ENCODE results near the gene DGKD.
"Not testable (repeated sequence)": the region's sequence is repeated elsewhere in the genome, so short reads cannot be mapped to it uniquely, and the experiment has no call there.

DGKD gene

GRCh38 chr2:233353769-233354499, at the start of gene DGKD:
Gene DGKD (plus strand): TSS chr2:233354494. CDS start chr2:233354519, 25 bp downstream.
- no peak for DNase-seq

- no peak for DNase-seq
Observed at GRCh38 chr2:233307565-233307964, 46.7 kb upstream of the DGKD start, which contains the start of gene SAG. Gene SAG (plus strand): TSS chr2:233307816. CDS start chr2:233309190, 1,374 bp downstream.

- no peak for DNase-seq
Observed at GRCh38 chr2:233311241-233311926, 42.9 kb upstream of the DGKD start.

- no peak for DNase-seq
Observed at GRCh38 chr2:233312874-233313273, 41.4 kb upstream of the DGKD start.

- DNase-seq, result no peak
Observed at GRCh38 chr2:233314180-233314925, 39.9 kb upstream of the DGKD start.

GRCh38 chr2:233317196-233317943, 36.9 kb upstream of the DGKD start:
- no peak for DNase-seq

- DNase-seq, result no peak
Observed at GRCh38 chr2:233319256-233319655, 35.0 kb upstream of the DGKD start.

GRCh38 chr2:233320470-233320869, 33.8 kb upstream of the DGKD start:
- DNase-seq, result no peak

GRCh38 chr2:233321166-233321565, 33.1 kb upstream of the DGKD start:
- DNase-seq, result no peak

- no peak for DNase-seq
Observed at GRCh38 chr2:233323851-233324250, 30.4 kb upstream of the DGKD start.

GRCh38 chr2:233325256-233325655, 29.0 kb upstream of the DGKD start:
- no peak for DNase-seq

- no peak for DNase-seq
Observed at GRCh38 chr2:233325814-233326213, 28.5 kb upstream of the DGKD start.

GRCh38 chr2:233326500-233326899, 27.8 kb upstream of the DGKD start:
- DNase-seq, result no peak

- DNase-seq, result no peak
Observed at GRCh38 chr2:233328922-233329321, 25.4 kb upstream of the DGKD start.

GRCh38 chr2:233329489-233330135, 24.7 kb upstream of the DGKD start:
- DNase-seq, result peak; percentile 53

GRCh38 chr2:233331536-233331935, 22.8 kb upstream of the DGKD start:
- no peak for DNase-seq

- no peak for DNase-seq
Observed at GRCh38 chr2:233332125-233332524, 22.2 kb upstream of the DGKD start.

GRCh38 chr2:233334915-233335314, 19.4 kb upstream of the DGKD start:
- no peak for DNase-seq

- DNase-seq, result not testable (repeated sequence)
Observed at GRCh38 chr2:233336091-233336490, 18.2 kb upstream of the DGKD start.

- no peak for DNase-seq
Observed at GRCh38 chr2:233336541-233336940, 17.8 kb upstream of the DGKD start.

- no peak for DNase-seq
Observed at GRCh38 chr2:233338046-233338445, 16.2 kb upstream of the DGKD start.

- DNase-seq, result no peak
Observed at GRCh38 chr2:233338812-233339368, 15.4 kb upstream of the DGKD start.
